ENCODE measurements around the gene RORC. TPM values are rescaled to one million over a fixed set of nuclear protein-coding genes. Genes with fewer than 3 reads are reported as not detected.
"Not testable (repeated sequence)": the region's sequence is repeated elsewhere in the genome, so short reads cannot be mapped to it uniquely, and the experiment has no call there.

The RORC gene
- total RNA-seq: 10 to 100 TPM; 29.0 to 73.8 (median 43.0) TPM

DNA sequence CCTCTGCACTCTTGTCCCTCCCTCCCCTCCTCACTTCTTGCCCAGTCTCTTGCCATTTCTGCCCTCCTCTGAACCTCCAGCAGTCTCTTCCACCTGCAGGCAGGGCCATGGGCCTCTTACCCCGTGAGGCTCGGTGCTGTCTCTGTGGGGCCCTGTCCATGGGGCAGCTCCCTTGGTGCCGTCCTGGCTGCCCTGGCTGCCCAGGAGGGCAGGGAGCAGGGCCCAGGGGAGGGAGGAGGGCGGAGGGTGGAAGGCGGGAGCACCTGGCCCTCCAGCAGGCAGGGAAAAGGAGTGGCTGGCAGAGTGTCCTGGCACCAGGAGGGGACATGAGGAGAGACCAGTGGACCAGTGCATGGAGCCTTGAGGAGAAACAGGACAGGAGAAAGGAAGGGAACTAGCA is at the start of gene RORC:
RORC (minus strand) TSS at position 198 of the 400 bp plus-strand sequence; CDS start at position 160, 38 bp downstream.
- no peak for DNase-seq (ENCODE audit: low spot score in 2 of 2)
- Histone ChIP-seq H3K27me3 (no peaks in the 10 kb centered on the region), H3K9me3 (no peaks in the 10 kb centered on the region), H3K4me3 (peak within 1 kb of the TSS; percentile 51), H3K4me1 (peaks cover 72% of the 10 kb centered on the region), H3K36me3 (no peaks in the 10 kb centered on the region), H3K27ac (peak within 1 kb of the TSS; percentile 82)
- WGBS: 43% methylated on average over 5 of the region's 5 CpGs
- TF ChIP-seq POLR2A (IDR thresholded peaks at IDR 0.05): no peak
- TF ChIP-seq, protein P1, sequence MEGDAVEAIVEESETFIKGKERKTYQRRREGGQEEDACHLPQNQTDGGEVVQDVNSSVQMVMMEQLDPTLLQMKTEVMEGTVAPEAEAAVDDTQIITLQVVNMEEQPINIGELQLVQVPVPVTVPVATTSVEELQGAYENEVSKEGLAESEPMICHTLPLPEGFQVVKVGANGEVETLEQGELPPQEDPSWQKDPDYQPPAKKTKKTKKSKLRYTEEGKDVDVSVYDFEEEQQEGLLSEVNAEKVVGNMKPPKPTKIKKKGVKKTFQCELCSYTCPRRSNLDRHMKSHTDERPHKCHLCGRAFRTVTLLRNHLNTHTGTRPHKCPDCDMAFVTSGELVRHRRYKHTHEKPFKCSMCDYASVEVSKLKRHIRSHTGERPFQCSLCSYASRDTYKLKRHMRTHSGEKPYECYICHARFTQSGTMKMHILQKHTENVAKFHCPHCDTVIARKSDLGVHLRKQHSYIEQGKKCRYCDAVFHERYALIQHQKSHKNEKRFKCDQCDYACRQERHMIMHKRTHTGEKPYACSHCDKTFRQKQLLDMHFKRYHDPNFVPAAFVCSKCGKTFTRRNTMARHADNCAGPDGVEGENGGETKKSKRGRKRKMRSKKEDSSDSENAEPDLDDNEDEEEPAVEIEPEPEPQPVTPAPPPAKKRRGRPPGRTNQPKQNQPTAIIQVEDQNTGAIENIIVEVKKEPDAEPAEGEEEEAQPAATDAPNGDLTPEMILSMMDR (IDR thresholded peaks at IDR 0.05): no peak
- TF ChIP-seq EP300 (IDR thresholded peaks at IDR 0.05): no peak
- TF ChIP-seq POLR2AphosphoS5 (IDR thresholded peaks at IDR 0.05): no peak

DNA sequence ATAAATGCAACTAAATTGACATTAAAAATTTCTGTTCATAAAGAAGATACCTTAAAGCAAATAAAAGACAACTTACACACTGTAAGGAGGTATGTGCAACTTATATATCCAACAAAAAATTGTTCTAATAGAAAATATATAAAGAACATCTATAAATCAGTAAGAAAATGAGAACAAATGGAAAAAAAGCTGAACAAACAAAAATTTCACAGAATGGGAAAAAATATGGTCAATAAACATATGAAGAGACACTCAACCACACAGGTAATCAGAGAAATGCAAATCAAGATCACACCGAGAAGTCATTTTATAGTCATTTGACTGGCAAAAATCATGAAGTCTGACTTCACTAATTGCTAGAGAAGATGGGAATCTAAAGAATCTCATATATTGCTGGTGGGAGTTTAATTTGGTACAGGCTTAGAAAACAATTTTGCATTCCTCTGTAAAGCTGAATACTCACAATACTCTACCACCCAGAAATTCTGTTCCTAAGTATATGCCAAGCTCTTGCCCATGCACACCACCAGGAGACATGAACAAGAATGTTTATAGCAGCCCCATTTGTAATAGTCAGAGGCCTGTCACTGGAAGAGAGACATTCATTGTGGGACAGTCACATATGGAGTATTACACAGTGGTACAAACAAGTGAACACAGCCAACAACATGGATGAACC is 44.0 kb upstream of the RORC start:
- Histone ChIP-seq H3K36me3 (peaks cover 18% of the 10 kb centered on the region), H3K27ac (no peak overlapping the region), H3K27me3 (no peaks in the 10 kb centered on the region), H3K4me3 (no peak overlapping the region), H3K9me3 (no peaks in the 10 kb centered on the region), H3K4me1 (peaks cover 7% of the 10 kb centered on the region)
- DNase-seq (ENCODE audit: low spot score in 2 of 2): no peak
- TF ChIP-seq EP300 (IDR thresholded peaks at IDR 0.05) (no peak), POLR2A (IDR thresholded peaks at IDR 0.05) (no peak), POLR2AphosphoS5 (IDR thresholded peaks at IDR 0.05) (no peak)
- TF ChIP-seq, protein P1 (IDR thresholded peaks at IDR 0.05): no peak
- 98% methylated on average over 1 of the region's 1 CpG for whole genome bisulfite sequencing

DNA sequence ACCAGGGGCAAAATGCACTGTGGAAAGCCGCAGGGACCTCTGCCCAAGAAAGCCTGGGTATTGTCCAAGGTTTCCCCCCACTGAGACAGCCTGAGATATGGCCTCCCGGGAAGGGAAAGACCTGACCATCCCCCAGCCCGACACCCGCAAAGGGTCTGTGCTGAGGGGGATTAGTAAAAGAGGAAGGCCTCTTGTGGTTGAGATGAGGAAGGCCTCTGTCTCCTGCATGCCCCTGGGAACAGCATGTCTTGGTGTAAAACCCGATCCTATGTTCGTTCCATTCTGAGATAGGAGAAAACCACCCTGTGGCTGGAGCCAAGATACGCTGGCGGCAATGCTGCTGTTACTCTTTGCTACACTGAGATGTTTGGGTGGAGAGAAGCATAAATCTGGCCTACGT is 41.2 kb upstream of the RORC start:
- Histone ChIP-seq H3K36me3 (peaks cover 18% of the 10 kb centered on the region), H3K4me1 (peaks cover 12% of the 10 kb centered on the region)
- not testable (repeated sequence) for DNase-seq (ENCODE audit: low spot score in 2 of 2); H3K27ac ChIP-seq; H3K4me3 ChIP-seq; H3K27me3 ChIP-seq; H3K9me3 ChIP-seq
- 70% methylated on average over 9 of the region's 9 CpGs for WGBS

DNA sequence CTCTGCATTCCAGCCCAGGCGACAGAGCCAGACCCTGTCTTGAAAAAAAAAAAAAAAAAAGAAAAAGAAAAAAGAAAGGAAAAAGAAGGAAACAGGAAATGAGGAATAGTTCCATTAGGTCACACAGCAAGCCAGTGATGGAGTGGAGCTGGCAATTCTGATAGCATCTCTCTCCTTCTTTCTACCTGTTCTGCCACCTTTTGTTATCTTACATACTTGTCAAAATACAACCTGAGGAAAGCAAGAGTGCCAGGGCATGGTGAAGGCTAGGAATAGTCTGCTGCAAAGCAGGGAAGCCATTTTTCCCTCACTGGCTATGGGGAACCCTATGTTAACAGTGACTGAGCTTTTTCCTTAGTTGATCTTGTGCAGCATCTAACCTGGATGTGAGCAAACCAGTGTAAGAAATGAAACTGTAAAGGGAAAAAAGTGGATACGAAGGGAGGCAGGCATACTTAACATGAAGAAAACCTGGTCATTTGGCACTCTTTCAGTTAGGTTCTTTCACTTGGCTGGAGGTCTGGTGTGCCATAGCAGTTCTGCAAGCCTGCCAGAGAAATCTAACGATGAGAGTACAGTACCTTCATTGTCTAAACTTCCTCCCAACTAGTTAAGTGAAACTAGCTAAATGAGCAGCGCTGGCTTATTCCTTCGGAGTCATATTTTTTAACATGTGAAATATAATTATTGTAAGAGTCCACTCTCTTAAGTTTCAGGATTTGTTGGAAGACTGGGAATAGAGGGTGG is 39.9 kb upstream of the RORC start:
- Histone ChIP-seq H3K36me3 (peaks cover 18% of the 10 kb centered on the region), H3K27me3 (no peaks in the 10 kb centered on the region), H3K4me3 (no peak overlapping the region), H3K9me3 (no peaks in the 10 kb centered on the region), H3K4me1 (peaks cover 18% of the 10 kb centered on the region), H3K27ac (peak overlapping the region; percentile 64)
- no peak for DNase-seq (ENCODE audit: low spot score in 2 of 2)
- 49% methylated on average over 5 of the region's 5 CpGs for WGBS
- no peak for TF ChIP-seq POLR2AphosphoS5 (IDR thresholded peaks at IDR 0.05)
- TF ChIP-seq POLR2A (IDR thresholded peaks at IDR 0.05): no peak
- TF ChIP-seq, protein P1 (IDR thresholded peaks at IDR 0.05): no peak
- no peak for TF ChIP-seq EP300 (IDR thresholded peaks at IDR 0.05)

DNA sequence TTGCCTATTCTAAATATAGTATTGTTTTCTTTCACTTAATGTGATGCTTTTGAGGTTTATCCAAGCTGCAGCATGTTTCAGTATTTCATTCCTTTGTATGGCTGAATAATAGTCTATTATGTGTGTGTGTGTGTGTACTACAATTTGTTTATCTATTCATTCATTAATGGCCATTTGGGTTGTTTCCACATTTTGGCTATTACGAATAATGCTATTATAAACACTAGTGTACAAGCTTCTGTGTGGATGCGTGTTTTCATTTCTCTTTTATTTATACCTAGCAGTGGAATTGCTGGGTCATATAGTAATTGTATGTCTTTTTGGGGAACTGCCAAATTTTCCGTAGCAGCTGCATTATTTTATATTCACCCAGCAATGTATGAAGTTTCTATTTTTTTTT is 36.9 kb upstream of the RORC start:
- no peak for DNase-seq (ENCODE audit: low spot score in 2 of 2)
- Histone ChIP-seq H3K9me3 (no peaks in the 10 kb centered on the region), H3K27me3 (no peaks in the 10 kb centered on the region), H3K27ac (no peak overlapping the region), H3K4me1 (peaks cover 18% of the 10 kb centered on the region), H3K36me3 (peaks cover 3% of the 10 kb centered on the region), H3K4me3 (no peak overlapping the region)
- TF ChIP-seq POLR2AphosphoS5 (IDR thresholded peaks at IDR 0.05) (no peak), EP300 (IDR thresholded peaks at IDR 0.05) (no peak), POLR2A (IDR thresholded peaks at IDR 0.05) (no peak)
- TF ChIP-seq, protein P1 (IDR thresholded peaks at IDR 0.05): no peak
- 25% methylated on average over 3 of the region's 3 CpGs for WGBS
